ENCODE data around the gene SHC4. TPM values are rescaled to one million over a fixed set of nuclear protein-coding genes. Genes with fewer than 3 reads are reported as not detected.

Gene SHC4
- total RNA-seq, 1 experiment from 2014 or later, result 0.63 TPM

DNA sequence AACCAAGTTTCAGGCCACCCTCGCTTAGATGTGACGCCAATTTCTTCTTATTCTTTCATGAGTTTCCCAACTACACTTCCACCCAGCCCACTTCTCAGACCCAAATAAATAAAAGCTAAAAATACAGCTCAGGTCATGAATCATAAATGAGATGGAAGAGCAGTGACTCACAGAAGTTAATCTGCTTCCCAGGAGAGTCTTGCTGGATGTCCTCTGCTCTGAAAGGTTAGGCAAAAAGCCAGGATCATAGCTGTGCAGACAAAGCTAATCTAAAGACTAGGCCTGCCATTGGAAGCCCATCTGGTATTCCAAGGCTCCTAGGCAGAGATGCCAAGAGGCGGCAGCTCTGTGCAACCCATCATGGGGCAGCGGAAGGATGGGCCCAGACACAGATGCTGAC lies 24.1 kb downstream of the SHC4 start (continued):
- no peak for TF ChIP-seq ZNF396 (CRISPR knock-in tag; IDR thresholded peaks at IDR 0.05; ENCODE audit: borderline replicate concordance)
- TF ChIP-seq, protein P1, sequence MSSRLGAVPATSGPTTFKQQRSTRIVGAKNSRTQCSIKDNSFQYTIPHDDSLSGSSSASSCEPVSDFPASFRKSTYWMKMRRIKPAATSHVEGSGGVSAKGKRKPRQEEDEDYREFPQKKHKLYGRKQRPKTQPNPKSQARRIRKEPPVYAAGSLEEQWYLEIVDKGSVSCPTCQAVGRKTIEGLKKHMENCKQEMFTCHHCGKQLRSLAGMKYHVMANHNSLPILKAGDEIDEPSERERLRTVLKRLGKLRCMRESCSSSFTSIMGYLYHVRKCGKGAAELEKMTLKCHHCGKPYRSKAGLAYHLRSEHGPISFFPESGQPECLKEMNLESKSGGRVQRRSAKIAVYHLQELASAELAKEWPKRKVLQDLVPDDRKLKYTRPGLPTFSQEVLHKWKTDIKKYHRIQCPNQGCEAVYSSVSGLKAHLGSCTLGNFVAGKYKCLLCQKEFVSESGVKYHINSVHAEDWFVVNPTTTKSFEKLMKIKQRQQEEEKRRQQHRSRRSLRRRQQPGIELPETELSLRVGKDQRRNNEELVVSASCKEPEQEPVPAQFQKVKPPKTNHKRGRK (CRISPR knock-in tag; IDR thresholded peaks at IDR 0.05; ENCODE audit: borderline replicate concordance), result no peak
- no peak for TF ChIP-seq ZNF263 (CRISPR knock-in tag; IDR thresholded peaks at IDR 0.05; ENCODE audit: low read depth)
- no peak for TF ChIP-seq EMX1 (CRISPR knock-in tag; IDR thresholded peaks at IDR 0.05)
- TF ChIP-seq FOXJ3 (CRISPR knock-in tag; IDR thresholded peaks at IDR 0.05; ENCODE audit: borderline replicate concordance), result no peak
- no peak for TF ChIP-seq ESRRA (CRISPR knock-in tag; IDR thresholded peaks at IDR 0.05; ENCODE audit: borderline replicate concordance)

DNA sequence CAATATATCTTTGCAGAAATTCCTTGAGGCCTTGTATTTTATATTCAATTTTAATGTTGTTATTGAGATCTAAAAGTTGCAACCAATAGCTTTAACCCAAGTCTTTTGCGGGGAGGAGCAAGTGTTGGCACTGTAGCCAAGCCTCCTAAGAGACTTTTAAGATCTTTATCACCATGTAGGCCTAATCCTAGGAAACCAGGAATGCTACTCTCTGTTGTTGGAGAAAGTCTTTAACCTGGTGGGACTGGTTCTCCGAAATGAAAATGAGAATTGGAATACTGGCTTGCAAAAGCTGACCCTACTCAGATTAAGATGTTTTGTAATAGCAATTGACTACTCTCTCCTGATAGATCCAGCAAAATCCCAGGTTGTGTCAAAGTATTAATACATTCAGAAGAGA lies 25.8 kb downstream of the SHC4 start:
- POLR2A ChIA-PET, result no interaction called here
- no peaks in the 10 kb centered on the region for H3K27me3 Mint-ChIP-seq (ENCODE audit: low read depth)
- no peak for DNase-seq (ENCODE audit: low spot score)
- TF ChIP-seq, protein P2, sequence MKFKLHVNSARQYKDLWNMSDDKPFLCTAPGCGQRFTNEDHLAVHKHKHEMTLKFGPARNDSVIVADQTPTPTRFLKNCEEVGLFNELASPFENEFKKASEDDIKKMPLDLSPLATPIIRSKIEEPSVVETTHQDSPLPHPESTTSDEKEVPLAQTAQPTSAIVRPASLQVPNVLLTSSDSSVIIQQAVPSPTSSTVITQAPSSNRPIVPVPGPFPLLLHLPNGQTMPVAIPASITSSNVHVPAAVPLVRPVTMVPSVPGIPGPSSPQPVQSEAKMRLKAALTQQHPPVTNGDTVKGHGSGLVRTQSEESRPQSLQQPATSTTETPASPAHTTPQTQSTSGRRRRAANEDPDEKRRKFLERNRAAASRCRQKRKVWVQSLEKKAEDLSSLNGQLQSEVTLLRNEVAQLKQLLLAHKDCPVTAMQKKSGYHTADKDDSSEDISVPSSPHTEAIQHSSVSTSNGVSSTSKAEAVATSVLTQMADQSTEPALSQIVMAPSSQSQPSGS (CRISPR knock-in tag; IDR thresholded peaks at IDR 0.05; ENCODE audit: borderline replicate concordance, low read depth), result no peak
- TF ChIP-seq TCF7 (CRISPR knock-in tag; IDR thresholded peaks at IDR 0.05; ENCODE audit: low read depth) (no peak), KAT7 (CRISPR knock-in tag; IDR thresholded peaks at IDR 0.05; ENCODE audit: borderline replicate concordance) (no peak), NFYB (CRISPR knock-in tag; conservative IDR thresholded peaks at IDR 0.05; ENCODE audit: low read depth) (no peak), OVOL2 (CRISPR knock-in tag; IDR thresholded peaks at IDR 0.05; ENCODE audit: borderline replicate concordance) (no peak), RELA (CRISPR knock-in tag; IDR thresholded peaks at IDR 0.05; ENCODE audit: borderline replicate concordance) (no peak), CREM (CRISPR knock-in tag; IDR thresholded peaks at IDR 0.05) (no peak)
- TF ChIP-seq, protein P3, sequence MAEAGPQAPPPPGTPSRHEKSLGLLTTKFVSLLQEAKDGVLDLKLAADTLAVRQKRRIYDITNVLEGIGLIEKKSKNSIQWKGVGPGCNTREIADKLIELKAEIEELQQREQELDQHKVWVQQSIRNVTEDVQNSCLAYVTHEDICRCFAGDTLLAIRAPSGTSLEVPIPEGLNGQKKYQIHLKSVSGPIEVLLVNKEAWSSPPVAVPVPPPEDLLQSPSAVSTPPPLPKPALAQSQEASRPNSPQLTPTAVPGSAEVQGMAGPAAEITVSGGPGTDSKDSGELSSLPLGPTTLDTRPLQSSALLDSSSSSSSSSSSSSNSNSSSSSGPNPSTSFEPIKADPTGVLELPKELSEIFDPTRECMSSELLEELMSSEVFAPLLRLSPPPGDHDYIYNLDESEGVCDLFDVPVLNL (CRISPR knock-in tag; IDR thresholded peaks at IDR 0.05; ENCODE audit: borderline replicate concordance, low read depth), result no peak
- TF ChIP-seq, protein P4, sequence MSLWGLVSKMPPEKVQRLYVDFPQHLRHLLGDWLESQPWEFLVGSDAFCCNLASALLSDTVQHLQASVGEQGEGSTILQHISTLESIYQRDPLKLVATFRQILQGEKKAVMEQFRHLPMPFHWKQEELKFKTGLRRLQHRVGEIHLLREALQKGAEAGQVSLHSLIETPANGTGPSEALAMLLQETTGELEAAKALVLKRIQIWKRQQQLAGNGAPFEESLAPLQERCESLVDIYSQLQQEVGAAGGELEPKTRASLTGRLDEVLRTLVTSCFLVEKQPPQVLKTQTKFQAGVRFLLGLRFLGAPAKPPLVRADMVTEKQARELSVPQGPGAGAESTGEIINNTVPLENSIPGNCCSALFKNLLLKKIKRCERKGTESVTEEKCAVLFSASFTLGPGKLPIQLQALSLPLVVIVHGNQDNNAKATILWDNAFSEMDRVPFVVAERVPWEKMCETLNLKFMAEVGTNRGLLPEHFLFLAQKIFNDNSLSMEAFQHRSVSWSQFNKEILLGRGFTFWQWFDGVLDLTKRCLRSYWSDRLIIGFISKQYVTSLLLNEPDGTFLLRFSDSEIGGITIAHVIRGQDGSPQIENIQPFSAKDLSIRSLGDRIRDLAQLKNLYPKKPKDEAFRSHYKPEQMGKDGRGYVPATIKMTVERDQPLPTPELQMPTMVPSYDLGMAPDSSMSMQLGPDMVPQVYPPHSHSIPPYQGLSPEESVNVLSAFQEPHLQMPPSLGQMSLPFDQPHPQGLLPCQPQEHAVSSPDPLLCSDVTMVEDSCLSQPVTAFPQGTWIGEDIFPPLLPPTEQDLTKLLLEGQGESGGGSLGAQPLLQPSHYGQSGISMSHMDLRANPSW (CRISPR knock-in tag; conservative IDR thresholded peaks at IDR 0.05; ENCODE audit: low read depth), result no peak
- TF ChIP-seq, protein P5, sequence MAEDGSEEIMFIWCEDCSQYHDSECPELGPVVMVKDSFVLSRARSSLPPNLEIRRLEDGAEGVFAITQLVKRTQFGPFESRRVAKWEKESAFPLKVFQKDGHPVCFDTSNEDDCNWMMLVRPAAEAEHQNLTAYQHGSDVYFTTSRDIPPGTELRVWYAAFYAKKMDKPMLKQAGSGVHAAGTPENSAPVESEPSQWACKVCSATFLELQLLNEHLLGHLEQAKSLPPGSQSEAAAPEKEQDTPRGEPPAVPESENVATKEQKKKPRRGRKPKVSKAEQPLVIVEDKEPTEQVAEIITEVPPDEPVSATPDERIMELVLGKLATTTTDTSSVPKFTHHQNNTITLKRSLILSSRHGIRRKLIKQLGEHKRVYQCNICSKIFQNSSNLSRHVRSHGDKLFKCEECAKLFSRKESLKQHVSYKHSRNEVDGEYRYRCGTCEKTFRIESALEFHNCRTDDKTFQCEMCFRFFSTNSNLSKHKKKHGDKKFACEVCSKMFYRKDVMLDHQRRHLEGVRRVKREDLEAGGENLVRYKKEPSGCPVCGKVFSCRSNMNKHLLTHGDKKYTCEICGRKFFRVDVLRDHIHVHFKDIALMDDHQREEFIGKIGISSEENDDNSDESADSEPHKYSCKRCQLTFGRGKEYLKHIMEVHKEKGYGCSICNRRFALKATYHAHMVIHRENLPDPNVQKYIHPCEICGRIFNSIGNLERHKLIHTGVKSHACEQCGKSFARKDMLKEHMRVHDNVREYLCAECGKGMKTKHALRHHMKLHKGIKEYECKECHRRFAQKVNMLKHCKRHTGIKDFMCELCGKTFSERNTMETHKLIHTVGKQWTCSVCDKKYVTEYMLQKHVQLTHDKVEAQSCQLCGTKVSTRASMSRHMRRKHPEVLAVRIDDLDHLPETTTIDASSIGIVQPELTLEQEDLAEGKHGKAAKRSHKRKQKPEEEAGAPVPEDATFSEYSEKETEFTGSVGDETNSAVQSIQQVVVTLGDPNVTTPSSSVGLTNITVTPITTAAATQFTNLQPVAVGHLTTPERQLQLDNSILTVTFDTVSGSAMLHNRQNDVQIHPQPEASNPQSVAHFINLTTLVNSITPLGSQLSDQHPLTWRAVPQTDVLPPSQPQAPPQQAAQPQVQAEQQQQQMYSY (CRISPR knock-in tag; IDR thresholded peaks at IDR 0.05), result no peak
- TF ChIP-seq, protein P6, sequence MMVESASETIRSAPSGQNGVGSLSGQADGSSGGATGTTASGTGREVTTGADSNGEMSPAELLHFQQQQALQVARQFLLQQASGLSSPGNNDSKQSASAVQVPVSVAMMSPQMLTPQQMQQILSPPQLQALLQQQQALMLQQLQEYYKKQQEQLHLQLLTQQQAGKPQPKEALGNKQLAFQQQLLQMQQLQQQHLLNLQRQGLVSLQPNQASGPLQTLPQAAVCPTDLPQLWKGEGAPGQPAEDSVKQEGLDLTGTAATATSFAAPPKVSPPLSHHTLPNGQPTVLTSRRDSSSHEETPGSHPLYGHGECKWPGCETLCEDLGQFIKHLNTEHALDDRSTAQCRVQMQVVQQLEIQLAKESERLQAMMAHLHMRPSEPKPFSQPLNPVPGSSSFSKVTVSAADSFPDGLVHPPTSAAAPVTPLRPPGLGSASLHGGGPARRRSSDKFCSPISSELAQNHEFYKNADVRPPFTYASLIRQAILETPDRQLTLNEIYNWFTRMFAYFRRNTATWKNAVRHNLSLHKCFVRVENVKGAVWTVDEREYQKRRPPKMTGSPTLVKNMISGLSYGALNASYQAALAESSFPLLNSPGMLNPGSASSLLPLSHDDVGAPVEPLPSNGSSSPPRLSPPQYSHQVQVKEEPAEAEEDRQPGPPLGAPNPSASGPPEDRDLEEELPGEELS (CRISPR knock-in tag; IDR thresholded peaks at IDR 0.05), result no peak
- TF ChIP-seq, protein P7, sequence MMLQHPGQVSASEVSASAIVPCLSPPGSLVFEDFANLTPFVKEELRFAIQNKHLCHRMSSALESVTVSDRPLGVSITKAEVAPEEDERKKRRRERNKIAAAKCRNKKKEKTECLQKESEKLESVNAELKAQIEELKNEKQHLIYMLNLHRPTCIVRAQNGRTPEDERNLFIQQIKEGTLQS (CRISPR knock-in tag; conservative IDR thresholded peaks at IDR 0.05), result no peak

More for the DNA sequence above, 25.8 kb downstream of the SHC4 start:
- H3K4me1 Mint-ChIP-seq, result no peaks in the 10 kb centered on the region
- no peaks in the 10 kb centered on the region for H3K9me3 Mint-ChIP-seq
- H3K27ac Mint-ChIP-seq, result no peak overlapping the region
- no peak for ATAC-seq
- H3K4me3 Mint-ChIP-seq, result no peak overlapping the region
- CTCF ChIA-PET, result no interaction called here
- no peaks in the 10 kb centered on the region for H3K36me3 Mint-ChIP-seq
